ENCODE measurements around the gene SLU7. TPM values are rescaled to one million over a fixed set of nuclear protein-coding genes. Genes with fewer than 3 reads are reported as not detected.

SLU7 gene
- total and polyA plus RNA-seq, 2 donors (not counting 3 experiments of a cell fraction or from before 2014, with no cell fraction given) = 10.2 to 48.2 TPM

DNA sequence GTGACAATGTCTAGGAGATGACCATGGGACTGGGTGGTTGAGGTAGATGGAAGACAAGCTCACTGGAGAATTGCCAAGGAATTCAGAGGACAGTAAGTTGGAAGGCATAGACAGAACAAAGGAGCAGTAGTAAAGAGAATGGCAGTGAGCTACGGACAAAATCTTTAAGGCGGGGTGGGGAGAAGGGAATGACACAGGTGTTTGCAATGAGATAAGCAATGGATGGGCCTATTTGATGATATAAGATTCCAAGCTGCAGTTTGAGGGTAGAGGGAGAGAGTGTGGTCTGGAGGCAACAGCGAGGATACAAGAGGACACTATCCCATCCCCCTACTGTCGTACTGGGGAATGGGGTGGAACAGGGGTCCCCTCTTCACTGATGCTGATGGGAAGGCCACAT, 17.1 kb upstream of the SLU7 start:
- no peak for DNase-seq (ENCODE audit: low read depth, low spot score)
- TF ChIP-seq, protein P1, sequence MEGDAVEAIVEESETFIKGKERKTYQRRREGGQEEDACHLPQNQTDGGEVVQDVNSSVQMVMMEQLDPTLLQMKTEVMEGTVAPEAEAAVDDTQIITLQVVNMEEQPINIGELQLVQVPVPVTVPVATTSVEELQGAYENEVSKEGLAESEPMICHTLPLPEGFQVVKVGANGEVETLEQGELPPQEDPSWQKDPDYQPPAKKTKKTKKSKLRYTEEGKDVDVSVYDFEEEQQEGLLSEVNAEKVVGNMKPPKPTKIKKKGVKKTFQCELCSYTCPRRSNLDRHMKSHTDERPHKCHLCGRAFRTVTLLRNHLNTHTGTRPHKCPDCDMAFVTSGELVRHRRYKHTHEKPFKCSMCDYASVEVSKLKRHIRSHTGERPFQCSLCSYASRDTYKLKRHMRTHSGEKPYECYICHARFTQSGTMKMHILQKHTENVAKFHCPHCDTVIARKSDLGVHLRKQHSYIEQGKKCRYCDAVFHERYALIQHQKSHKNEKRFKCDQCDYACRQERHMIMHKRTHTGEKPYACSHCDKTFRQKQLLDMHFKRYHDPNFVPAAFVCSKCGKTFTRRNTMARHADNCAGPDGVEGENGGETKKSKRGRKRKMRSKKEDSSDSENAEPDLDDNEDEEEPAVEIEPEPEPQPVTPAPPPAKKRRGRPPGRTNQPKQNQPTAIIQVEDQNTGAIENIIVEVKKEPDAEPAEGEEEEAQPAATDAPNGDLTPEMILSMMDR (IDR thresholded peaks at IDR 0.05; ENCODE audit: extremely low read depth in 1 of 2, insufficient read depth in 1 of 2, low read depth in 1 of 2, low read length in 2 of 2) = no peak
- TF ChIP-seq POLR2AphosphoS5 (IDR thresholded peaks at IDR 0.05; ENCODE audit: insufficient read depth, low read depth, low read length) = no peak
- no peak overlapping the region for H3K4me2 ChIP-seq (ENCODE audit: insufficient read depth, low read length)
- no peaks in the 10 kb centered on the region for H4K20me1 ChIP-seq (replicated peaks; ENCODE audit: control insufficient read depth, extremely low read depth, insufficient read depth, low read length)
- CTCF ChIA-PET = interaction anchor here (0.5 kb wide), 1 partner anchor 16 kb away, joined by 3 read pairs; no protein-coding TSS in a partner anchor
- no peak overlapping the region for H3K4me3 ChIP-seq (replicated peaks in 1 of 3; ENCODE audit: insufficient read depth in 1 of 3, low read depth in 1 of 3, low read length in 3 of 3)
- no peak overlapping the region for H3K27ac ChIP-seq (ENCODE audit: insufficient read depth, low read depth, low read length)
- FAIRE-seq = no peak
- no peaks in the 10 kb centered on the region for H3K36me3 ChIP-seq (ENCODE audit: control insufficient read depth in 2 of 2, extremely low read depth in 1 of 2, insufficient read depth in 2 of 2, low read length in 2 of 2)
- H3K9me3 ChIP-seq (replicated peaks; ENCODE audit: control insufficient read depth, insufficient read depth, low read length) = no peaks in the 10 kb centered on the region
- no peak overlapping the region for H2AFZ ChIP-seq (ENCODE audit: low read depth, low read length)
- peaks cover 10% of the 10 kb centered on the region for H3K4me1 ChIP-seq (ENCODE audit: control insufficient read depth, extremely low read depth, insufficient read depth, low read length)
- intact Hi-C loops (cut with micrococcal nuclease) (loop anchor here (5.0 kb wide), 1 partner anchor 196 kb away; no protein-coding TSS in a partner anchor), dilution Hi-C loops (cut with MboI; ENCODE audit: extremely low pct_ligation_motif_present, low sequenced_read_pairs) (no loop called here)
- no peaks in the 10 kb centered on the region for H3K9me1 ChIP-seq (replicated peaks; ENCODE audit: control insufficient read depth, extremely low read depth, insufficient read depth, low read length)
- H3K27me3 ChIP-seq (ENCODE audit: control insufficient read depth in 2 of 2, insufficient read depth in 2 of 2, low read length in 2 of 2) = peaks cover 0 to 6% of the 10 kb centered on the region in 2 experiments
- POLR2A ChIA-PET = no interaction called here
- H3K79me2 ChIP-seq (ENCODE audit: control insufficient read depth, insufficient read depth, low read length) = no peaks in the 10 kb centered on the region
- no peak overlapping the region for H3K9ac ChIP-seq (replicated peaks; ENCODE audit: extremely low read depth, insufficient read depth, low read length)
- no TSS peak for BruUV-seq (replicated peaks)

DNA sequence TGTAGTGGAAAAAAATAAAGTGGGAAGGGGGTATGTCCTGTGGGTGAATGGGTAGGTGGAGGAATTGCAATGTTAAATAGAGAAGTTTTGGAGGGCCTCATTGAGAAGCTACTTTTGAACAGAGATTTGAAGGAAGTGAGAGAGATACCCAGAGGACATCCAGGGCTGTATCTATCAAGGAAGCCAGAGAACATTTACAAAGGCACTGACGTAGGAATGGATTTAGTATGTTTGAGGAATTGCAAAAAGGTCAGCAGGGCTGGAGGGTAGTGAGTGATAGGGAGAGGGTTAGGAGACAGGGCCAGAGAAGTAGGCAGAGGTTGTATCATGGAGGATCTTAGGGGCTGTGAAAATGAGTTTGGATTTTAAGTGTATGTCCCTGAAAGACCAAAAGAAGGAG, 16.7 kb upstream of the SLU7 start:
- H3K79me2 ChIP-seq (ENCODE audit: control insufficient read depth, insufficient read depth, low read length) = no peaks in the 10 kb centered on the region
- no peaks in the 10 kb centered on the region for H3K36me3 ChIP-seq (ENCODE audit: control insufficient read depth in 2 of 2, extremely low read depth in 1 of 2, insufficient read depth in 2 of 2, low read length in 2 of 2)
- H3K27me3 ChIP-seq (ENCODE audit: control insufficient read depth in 2 of 2, insufficient read depth in 2 of 2, low read length in 2 of 2) = peaks cover 0 to 6% of the 10 kb centered on the region in 2 experiments
- no peak overlapping the region for H3K9ac ChIP-seq (replicated peaks; ENCODE audit: extremely low read depth, insufficient read depth, low read length)
- TF ChIP-seq, protein P1 (IDR thresholded peaks at IDR 0.05; ENCODE audit: extremely low read depth in 1 of 2, insufficient read depth in 1 of 2, low read depth in 1 of 2, low read length in 2 of 2) = no peak
- TF ChIP-seq, protein P2, sequence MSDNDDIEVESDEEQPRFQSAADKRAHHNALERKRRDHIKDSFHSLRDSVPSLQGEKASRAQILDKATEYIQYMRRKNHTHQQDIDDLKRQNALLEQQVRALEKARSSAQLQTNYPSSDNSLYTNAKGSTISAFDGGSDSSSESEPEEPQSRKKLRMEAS (IDR thresholded peaks at IDR 0.05; ENCODE audit: insufficient read depth, insufficient read length) = no peak
- H3K27ac ChIP-seq (ENCODE audit: insufficient read depth, low read depth, low read length) = no peak overlapping the region
- H3K4me2 ChIP-seq (ENCODE audit: insufficient read depth, low read length) = no peak overlapping the region
- no peak overlapping the region for H2AFZ ChIP-seq (ENCODE audit: low read depth, low read length)
- no peaks in the 10 kb centered on the region for H3K9me1 ChIP-seq (replicated peaks; ENCODE audit: control insufficient read depth, extremely low read depth, insufficient read depth, low read length)
- no TSS peak for BruUV-seq (replicated peaks)
- dilution Hi-C loops (cut with MboI; ENCODE audit: extremely low pct_ligation_motif_present, low sequenced_read_pairs) = no loop called here
- H3K9me3 ChIP-seq (replicated peaks; ENCODE audit: control insufficient read depth, insufficient read depth, low read length) = no peaks in the 10 kb centered on the region
- POLR2A ChIA-PET = no interaction called here
- CTCF ChIA-PET = no interaction called here
- FAIRE-seq (no peak), DNase-seq (ENCODE audit: low read depth, low spot score) (no peak)
- intact Hi-C loops (cut with micrococcal nuclease) = loop anchor here (5.0 kb wide), 1 partner anchor 197 kb away; no protein-coding TSS in a partner anchor
- H4K20me1 ChIP-seq (replicated peaks; ENCODE audit: control insufficient read depth, extremely low read depth, insufficient read depth, low read length) = no peaks in the 10 kb centered on the region
- no peak overlapping the region for H3K4me3 ChIP-seq (replicated peaks in 1 of 3; ENCODE audit: insufficient read depth in 1 of 3, low read depth in 1 of 3, low read length in 3 of 3)
- H3K4me1 ChIP-seq (ENCODE audit: control insufficient read depth, extremely low read depth, insufficient read depth, low read length) = peaks cover 10% of the 10 kb centered on the region
